GM12878 (cell line): ENCODE data around the gene MYH9. TPM values are rescaled to one million over a fixed set of nuclear protein-coding genes. Genes with fewer than 3 reads are reported as not detected.
A peak's percentile ranks its signal among the peaks of the same experiment; 100 is the strongest.

Experiments used
- ATAC-seq: fragments of 200-7000 bp; cut with Tn5 transposase; 3 replicates; pipeline ENCODE4 v1.9.1; 2020; ENCODE audit warnings: mild to moderate bottlenecking, moderate library complexity
- BruUV-seq: library from RNA; stranded (reverse); fragments of 400-500 nt; replicated peaks from 2 replicates; lab custom pipeline; 2021; lab: Mats Ljungman, UMichigan
- CTCF ChIA-PET: fragments of 300-600 bp; sonication (Branson Sonifier 250); formaldehyde crosslinking; extraction: SDS; loops from one replicate; lab custom pipeline; 2021; ENCODE audit warnings: inconsistent platforms; lab: Yijun Ruan, JAX
- POLR2A ChIA-PET: fragments of 350-600 bp; formaldehyde crosslinking; extraction: SDS; loops from one replicate; lab custom pipeline; 2021; ENCODE audit warnings: inconsistent platforms; lab: Charles Lee
- RAD21 ChIA-PET: fragments of 300-600 bp; sonication (Branson Sonifier 250); formaldehyde crosslinking; loops from one replicate; lab custom pipeline; 2023; ENCODE audit warnings: antibody characterized with exemption; ENCODE audit not compliant: unreplicated experiment; lab: Charles Lee
- SMC1A ChIA-PET: fragments of 300-600 bp; sonication (Branson Sonifier 250); formaldehyde crosslinking; loops from one replicate; lab custom pipeline; 2023; ENCODE audit not compliant: unreplicated experiment, uncharacterized antibody; lab: Charles Lee
- DNase-seq: peaks from one replicate; pipeline ENCODE4 v3.0.0-alpha.2; 2011; ENCODE audit warnings: low read depth, low spot score
- FAIRE-seq: peaks from 3 replicates; lab custom pipeline; 2011; peaks lifted over from hg19 to GRCh38; lab: Jason Lieb, UNC
- H2AFZ ChIP-seq: 2 replicates; pipeline ENCODE4 v1.6.0; 2011; ENCODE audit warnings: low read depth, low read length, control low read depth; ENCODE audit not compliant: control insufficient read depth
- H3K27ac ChIP-seq: 2 replicates; pipeline ENCODE4 v1.5.1; 2011; ENCODE audit warnings: control low read depth; ENCODE audit not compliant: control insufficient read depth, insufficient read depth
- H3K27me3 ChIP-seq, 2 experiments: replicated peaks in 1 of 2; 2 replicates each; pipeline versions ENCODE4 v1.6.0 to v1.6.1; 2011; ENCODE audit warnings: low read length in 1 of 2; ENCODE audit not compliant: control insufficient read depth in 2 of 2, insufficient read depth in 2 of 2
- H3K36me3 ChIP-seq, 2 experiments: 2 replicates each; pipeline ENCODE4 v1.5.1; 2011; ENCODE audit warnings: low read length in 1 of 2; ENCODE audit not compliant: control insufficient read depth in 2 of 2, insufficient read depth in 2 of 2
- H3K4me1 ChIP-seq: 2 replicates; pipeline ENCODE4 v1.6.1; 2011; ENCODE audit warnings: mild to moderate bottlenecking, low read length, moderate library complexity, mixed read lengths; ENCODE audit not compliant: control insufficient read depth, insufficient read depth
- H3K4me2 ChIP-seq: 2 replicates; pipeline ENCODE4 v1.6.0; 2011; ENCODE audit warnings: control low read depth; ENCODE audit not compliant: control insufficient read depth, insufficient read depth
- H3K4me3 ChIP-seq: fragments of 200-600 bp; sonication (generic); 2 replicates; pipeline ENCODE4 v1.5.1; 2016
- H3K79me2 ChIP-seq: 2 replicates; pipeline ENCODE4 v1.6.0; 2011; ENCODE audit warnings: low read length; ENCODE audit not compliant: control insufficient read depth, insufficient read depth
- H3K9ac ChIP-seq: 2 replicates; pipeline ENCODE4 v1.8.0; 2011; ENCODE audit warnings: low read length, control low read depth, mixed read lengths; ENCODE audit not compliant: control insufficient read depth, insufficient read depth
- H3K9me3 ChIP-seq: replicated peaks from 3 replicates; pipeline ENCODE4 v1.5.1; 2011; ENCODE audit warnings: mild to moderate bottlenecking, low read length; ENCODE audit not compliant: control insufficient read depth, insufficient read depth
- H4K20me1 ChIP-seq: 2 replicates; pipeline ENCODE4 v1.6.0; 2011; ENCODE audit not compliant: control insufficient read depth, insufficient read depth
- BACH1 ChIP-seq: fragments of 450-650 bp; IDR thresholded peaks from 2 replicates; pipeline ENCODE4 v1.6.1; 2017; ENCODE audit warnings: mild to moderate bottlenecking, borderline replicate concordance
- BRCA1 ChIP-seq: IDR thresholded peaks from 2 replicates; pipeline ENCODE4 v1.6.1; 2011; ENCODE audit warnings: low read depth, low read length, improper control_type of control experiment
- E4F1 ChIP-seq: fragments of 450-650 bp; IDR thresholded peaks from 2 replicates; pipeline ENCODE4 v1.6.1; 2018; ENCODE audit warnings: borderline replicate concordance, mild to moderate bottlenecking; ENCODE audit not compliant: partially characterized antibody
- FOXK2 ChIP-seq: fragments of 450-650 bp; IDR thresholded peaks from 2 replicates; pipeline ENCODE4 v1.6.1; 2017; ENCODE audit warnings: mild to moderate bottlenecking, moderate library complexity
- FOXM1 ChIP-seq: IDR thresholded peaks from 2 replicates; pipeline ENCODE4 v1.6.1; 2012; ENCODE audit warnings: low read depth, mild to moderate bottlenecking, inconsistent platforms, low read length, moderate library complexity
- HDAC2 ChIP-seq: fragments of 200-600 bp; sonication (generic); IDR thresholded peaks from 2 replicates; pipeline ENCODE4 v1.6.1; 2017
- HDAC6 ChIP-seq: fragments of 200-600 bp; sonication (generic); IDR thresholded peaks from one replicate; pipeline ENCODE4 v1.8.0; 2017; ENCODE audit warnings: antibody characterized with exemption; ENCODE audit not compliant: unreplicated experiment
- IRF3 ChIP-seq: fragments of 450-650 bp; IDR thresholded peaks from 2 replicates; pipeline ENCODE4 v1.6.1; 2014; ENCODE audit warnings: mild to moderate bottlenecking
- IRF5 ChIP-seq: fragments of 450-650 bp; IDR thresholded peaks from 2 replicates; pipeline ENCODE4 v1.6.1; 2017; ENCODE audit warnings: borderline replicate concordance
- MEF2B ChIP-seq: fragments of 450-650 bp; IDR thresholded peaks from 2 replicates; pipeline ENCODE4 v1.6.1; 2018; ENCODE audit warnings: mild to moderate bottlenecking, moderate library complexity; ENCODE audit not compliant: partially characterized antibody, poor library complexity, severe bottlenecking
- NR2F1 ChIP-seq: fragments of 450-650 bp; conservative IDR thresholded peaks from 2 replicates; pipeline ENCODE4 v1.6.1; 2017; ENCODE audit warnings: mild to moderate bottlenecking
- POLR2AphosphoS2 ChIP-seq: IDR thresholded peaks from 2 replicates; pipeline ENCODE4 v1.6.1; 2011; ENCODE audit warnings: low read depth, mild to moderate bottlenecking, low read length, improper control_type of control experiment, moderate library complexity
- POU2F2 ChIP-seq: IDR thresholded peaks from 3 replicates; pipeline ENCODE4 v1.6.1; 2011; ENCODE audit warnings: low read depth, mild to moderate bottlenecking, low read length, borderline replicate concordance
- RCOR1 ChIP-seq: conservative IDR thresholded peaks from 2 replicates; pipeline ENCODE4 v1.6.1; 2012; ENCODE audit warnings: low read depth, low read length, improper control_type of control experiment
- SIN3A ChIP-seq: IDR thresholded peaks from 2 replicates; pipeline ENCODE4 v1.6.1; 2012; ENCODE audit warnings: low read depth, low read length, improper control_type of control experiment
- WGBS: methylation state at CpG from one replicate; pipeline ENCODE4 v1.1.6; 2016; ENCODE audit warnings: low lambda C conversion rate; ENCODE audit not compliant: insufficient replicate concordance, insufficient coverage; ENCODE audit errors: missing lambda C conversion rate; 5-methylcytosine and 5-hydroxymethylcytosine counted together
- in situ Hi-C: fragments of 300-500 bp; cut with MboI; formaldehyde crosslinking; loops from 9 replicates; pipeline ENCODE4 v1.14.3; 2018; ENCODE audit warnings: mixed read lengths
- intact Hi-C: fragments of 100-400 bp; cut with micrococcal nuclease; formaldehyde crosslinking; loops from one replicate; pipeline ENCODE4 v1.14.2; 2022; ENCODE audit not compliant: unreplicated experiment
- polyA plus RNA-seq, 11 experiments: library from polyadenylated mRNA; depleted of rRNA in 4 of 11; unstranded in 6 of 11; stranded (reverse) in 5 of 11; fragments of >200 nt; fragmentation: Nextera tagmentation in 4 of 11; fragmentation: Illumina TruSeq in 1 of 11; extraction: Ambion mirVana in 4 of 11; extraction: Trizol in 1 of 11; gene quantifications; 1 replicate in 1 of 11; 2 replicates in 10 of 11; pipeline versions ENCODE4 v1.2.1 to v1.2.3, GENCODE V29; 2011 to 2016; ENCODE audit warnings: inconsistent platforms in 2 of 11, missing spikeins in 2 of 11, low read depth in 1 of 11
- total RNA-seq, 4 experiments: library from RNA; depleted of rRNA in 3 of 4; stranded (reverse); fragments of >200 nt in 3 of 4; fragmentation: Illumina TruSeq in 1 of 4; extraction: Trizol in 1 of 4; gene quantifications; 2 replicates each; pipeline versions ENCODE4 v1.2.1 to v1.2.3, GENCODE V29; 2013 to 2021

MYH9 gene
- total and polyA plus RNA-seq, 10 of the 15 experiments (the other 5 are each of a cell fraction or from before 2014, with no cell fraction given), result 5.1 to 525 (median 145) TPM

- TF ChIP-seq E4F1 (peak; percentile 34), RCOR1 (no peak), BRCA1 (no peak), NR2F1 (peak; percentile 29; the same call in 1 of the 2 replicates)
Observed at GRCh38 chr22:36386900-36387708, 663 bp downstream of the MYH9 start (continued).

- no TSS peak for BruUV-seq
- peak overlapping the region; percentile 88 for H3K4me2 ChIP-seq
- FAIRE-seq (no peak), ATAC-seq (peak; percentile 67), DNase-seq (peak; percentile 63)
- ChIA-PET RAD21 (interaction anchor here (0.8 to 4.4 kb wide), 9 partner anchors 9 to 65 kb away, joined by 3 to 40 read pairs (median 6); no protein-coding TSS in a partner anchor), SMC1A (interaction anchor here (0.7 to 1.2 kb wide), 5 partner anchors 9 to 67 kb away, joined by 3 to 8 read pairs (median 4); no protein-coding TSS in a partner anchor), POLR2A (interaction anchor here (0.8 to 5.6 kb wide), 9 partner anchors 9 to 58 kb away, joined by 3 to 53 read pairs (median 5); no protein-coding TSS in a partner anchor), CTCF (interaction anchor here (0.9 to 1.6 kb wide), 4 partner anchors 9 to 100 kb away, joined by 3 to 5 read pairs (median 4); no protein-coding TSS in a partner anchor)
- H3K4me3 ChIP-seq, result peak overlapping the region; percentile 74
- intact Hi-C loops, result loop anchor here (1.0 to 5.0 kb wide), 3 partner anchors 55 to 86 kb away; no protein-coding TSS in a partner anchor
- WGBS, result 0% methylated on average over 18 of the region's 18 CpGs
- peaks cover 0 to 5% of the 10 kb centered on the region in 2 experiments; a peak in 2 of 4 replicates for H3K36me3 ChIP-seq
- H2AFZ ChIP-seq, result no peak overlapping the region
- H3K9me3 ChIP-seq, result no peaks in the 10 kb centered on the region
- peak overlapping the region; percentile 78 for H3K9ac ChIP-seq
- peaks cover 17% of the 10 kb centered on the region for H3K4me1 ChIP-seq
- H3K27me3 ChIP-seq, result no peaks in the 10 kb centered on the region
- in situ Hi-C loops, result no loop called here
- H4K20me1 ChIP-seq, result no peaks in the 10 kb centered on the region; the same call in 1 of the 2 replicates
- peak overlapping the region; percentile 88 for H3K27ac ChIP-seq
- H3K79me2 ChIP-seq, result peaks cover 60% of the 10 kb centered on the region
- TF ChIP-seq FOXK2 (no peak), POLR2AphosphoS2 (no peak; the same call in 1 of the 2 replicates), MEF2B (no peak), HDAC2 (no peak), HDAC6 (no peak), SIN3A (peak; percentile 45; the same call in 1 of the 2 replicates), POU2F2 (no peak), IRF3 (no peak), BACH1 (no peak), FOXM1 (no peak; the same call in 1 of the 2 replicates), IRF5 (no peak)
Observed at GRCh38 chr22:36386351-36386899, 1.3 kb downstream of the MYH9 start.
